DMS114 treated with DMSO at 0.1 percent for 48 hours (cell line): Measurements from ENCODE around the gene CCDC122.

Source experiments
- DNase-seq: peaks from one replicate; lab custom pipeline; 2025; ENCODE audit not compliant: unreplicated experiment; lab: John Stamatoyannopoulos, UW

Gene CCDC122

GRCh38 chr13:43878892-43879754 is at the start of gene CCDC122:
Gene CCDC122, minus strand, starts transcription at chr13:43879740. Its CDS starts 10,364 bp downstream, at chr13:43869376.
- DNase-seq, result no peak

DNA sequence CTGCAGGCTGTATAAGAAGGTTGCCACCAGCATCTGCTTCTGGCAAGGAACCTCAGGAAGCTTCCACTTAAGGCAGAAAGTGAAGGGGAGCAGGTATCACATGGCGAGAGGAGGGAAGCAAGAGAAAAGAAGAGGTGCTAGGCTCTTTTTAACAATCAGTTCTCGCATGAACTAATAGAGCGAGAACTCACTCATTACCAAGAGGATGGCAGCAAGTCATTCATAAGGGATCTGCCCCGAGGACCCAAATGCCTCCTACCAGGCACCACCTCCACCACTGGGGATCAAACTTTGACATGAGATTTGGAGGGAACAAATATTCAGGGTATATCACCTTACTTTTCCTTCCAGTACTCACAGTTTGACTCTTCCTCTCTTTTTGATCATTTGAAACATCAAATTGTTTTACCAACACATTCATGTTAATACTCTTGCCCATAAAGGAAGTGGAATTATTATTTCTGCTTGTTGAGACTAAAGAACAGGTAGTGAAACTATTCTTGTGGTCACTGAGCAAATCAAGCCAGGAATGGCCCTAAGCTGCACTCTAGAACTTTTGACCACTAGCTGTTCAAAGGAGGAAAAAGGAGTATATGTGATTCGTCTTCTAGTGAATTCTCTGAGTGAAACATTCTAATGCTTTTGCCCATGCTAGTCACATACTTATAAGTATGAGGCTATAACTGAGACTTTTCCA is 45.2 kb upstream of the CCDC122 start:
- no peak for DNase-seq

DNA sequence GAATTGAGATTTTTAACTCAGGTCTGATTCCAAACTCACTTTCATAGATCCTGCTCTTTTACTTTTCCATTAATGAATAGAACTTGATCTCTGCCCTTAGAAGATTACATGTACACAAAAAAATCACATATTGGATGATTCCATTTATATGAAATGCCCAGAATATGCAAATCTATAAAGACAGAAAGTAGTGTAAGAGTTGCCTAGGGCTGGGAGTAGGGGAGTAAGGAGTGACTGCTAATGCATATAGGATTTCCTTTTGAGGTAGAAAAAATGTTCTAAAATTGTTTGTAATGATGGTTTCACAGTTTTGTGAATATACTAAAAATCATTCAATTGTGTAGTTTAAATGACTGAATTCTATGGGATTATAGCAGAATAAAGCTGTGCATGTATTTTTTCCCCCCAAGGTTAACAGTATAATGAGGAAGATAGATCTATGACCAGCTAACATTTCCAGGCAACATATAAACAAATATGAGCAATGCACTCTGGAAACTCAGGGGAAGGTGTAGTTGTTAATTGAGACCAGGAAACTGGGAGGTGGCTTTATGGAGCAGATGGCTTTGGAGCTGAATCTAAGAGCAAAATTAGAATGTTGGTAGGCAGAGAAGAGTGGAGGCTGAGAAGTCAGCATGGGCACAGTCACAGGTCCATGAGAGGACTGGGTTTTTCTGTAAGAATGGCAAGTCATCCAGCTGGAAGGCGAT is 41.6 kb upstream of the CCDC122 start:
- no peak for DNase-seq

GRCh38 chr13:43918636-43919035 is 39.1 kb upstream of the CCDC122 start:
- no peak for DNase-seq

DNA sequence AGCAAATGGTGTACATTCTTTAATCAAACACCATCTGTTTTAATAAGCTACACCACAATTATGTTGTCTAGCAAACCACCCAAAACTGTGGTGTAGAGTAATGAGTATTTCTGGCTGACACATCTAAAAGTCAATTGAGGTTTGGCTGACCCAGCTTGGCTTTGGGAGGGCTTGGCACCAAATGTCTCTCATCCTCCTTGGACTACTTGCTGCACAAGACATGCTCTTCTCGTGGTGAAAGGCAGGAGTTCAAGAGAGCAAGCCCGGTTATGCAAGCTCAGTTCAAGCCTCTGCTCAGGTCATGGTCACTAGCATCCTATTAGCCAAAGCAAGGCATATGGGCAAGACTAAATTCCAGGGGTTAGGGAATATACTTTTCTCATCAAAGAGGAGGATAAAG is 37.3 kb upstream of the CCDC122 start:
- no peak for DNase-seq

DNA sequence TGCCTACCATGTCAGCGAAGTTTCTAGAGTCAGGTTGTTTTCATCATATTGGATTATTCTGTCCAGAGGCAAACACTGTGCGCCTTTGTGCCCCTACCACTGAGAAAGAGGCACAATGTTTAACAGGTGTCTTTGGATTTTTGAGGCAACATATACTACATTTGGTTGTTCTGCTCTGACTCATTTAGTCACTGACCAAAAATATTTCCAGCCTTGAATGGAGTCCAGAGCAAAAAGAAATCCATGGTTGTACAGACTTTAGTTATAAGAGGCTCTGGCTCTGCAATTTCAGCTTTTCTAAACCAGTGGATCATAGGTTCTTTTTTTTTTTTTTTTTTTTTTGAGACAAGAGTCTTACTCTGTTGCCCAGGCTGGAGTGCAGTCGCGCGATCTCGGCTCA is 35.9 kb upstream of the CCDC122 start:
- DNase-seq, result no peak

- no peak for DNase-seq
Observed at GRCh38 chr13:43911871-43912270, 32.3 kb upstream of the CCDC122 start.

GRCh38 chr13:43911278-43911677 is 31.7 kb upstream of the CCDC122 start:
- DNase-seq, result no peak

DNA sequence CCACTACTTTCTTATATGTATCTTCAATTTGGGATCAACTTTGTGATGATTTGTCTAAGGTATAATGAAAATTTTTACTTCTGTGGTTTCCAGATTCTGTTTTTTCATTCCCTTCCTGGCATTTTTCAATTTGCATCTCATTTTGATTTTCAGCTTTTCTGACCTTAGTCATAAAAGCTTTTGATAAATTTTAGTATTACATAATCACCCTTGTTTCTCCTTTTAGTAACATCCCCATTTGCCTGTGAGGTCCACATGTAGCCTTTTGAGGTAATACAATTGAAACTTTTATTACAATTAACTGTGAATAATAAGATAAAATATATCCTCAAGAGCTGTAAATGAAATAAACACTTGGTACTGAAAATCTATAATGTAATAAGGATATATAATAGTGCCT is 31.3 kb upstream of the CCDC122 start:
- DNase-seq, result no peak

DNA sequence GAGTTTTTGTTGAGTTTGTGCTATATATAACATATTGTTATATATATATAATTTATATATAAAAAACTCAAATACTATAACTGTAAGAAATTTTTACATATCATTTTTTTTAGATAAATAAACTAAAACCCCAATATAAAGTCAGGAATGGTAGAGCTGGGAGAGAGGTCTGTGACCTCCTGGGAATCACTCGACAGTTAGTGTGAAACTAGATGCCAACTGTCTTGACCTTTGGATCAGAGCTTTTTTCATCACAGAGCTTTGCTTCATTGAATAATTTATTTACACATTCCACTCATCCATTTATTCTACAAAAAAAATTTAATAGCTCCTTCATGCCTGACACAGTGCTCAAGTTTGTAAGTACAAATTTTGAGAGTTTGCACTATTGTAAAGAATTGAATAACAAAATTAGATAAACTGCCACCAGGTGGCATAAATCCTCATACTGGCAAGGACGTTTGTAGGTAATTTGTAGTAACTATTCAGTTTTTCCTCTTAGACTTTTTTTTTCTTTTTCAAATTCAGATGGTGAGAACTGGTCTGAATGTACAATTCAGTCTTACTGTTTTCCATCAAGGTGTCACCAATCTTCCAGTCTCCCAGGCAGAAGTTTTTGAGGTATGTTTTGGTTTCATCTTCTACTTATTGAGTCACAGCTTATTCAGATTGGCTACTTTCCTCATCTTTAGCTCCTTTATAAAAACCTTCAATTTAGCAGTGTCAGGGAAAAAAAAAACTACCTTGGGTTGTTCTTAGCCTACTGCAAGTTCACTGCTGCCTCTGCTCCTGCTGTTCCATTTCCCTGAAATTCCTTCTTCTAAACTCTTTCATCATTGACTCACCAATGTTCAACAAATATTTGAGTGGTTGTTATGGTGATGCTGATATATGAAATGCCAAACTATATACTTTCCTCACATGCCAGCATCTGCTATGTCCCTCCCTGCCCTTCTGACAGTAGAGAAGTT is 28.9 kb upstream of the CCDC122 start:
- peak; percentile 6 for DNase-seq

DNA sequence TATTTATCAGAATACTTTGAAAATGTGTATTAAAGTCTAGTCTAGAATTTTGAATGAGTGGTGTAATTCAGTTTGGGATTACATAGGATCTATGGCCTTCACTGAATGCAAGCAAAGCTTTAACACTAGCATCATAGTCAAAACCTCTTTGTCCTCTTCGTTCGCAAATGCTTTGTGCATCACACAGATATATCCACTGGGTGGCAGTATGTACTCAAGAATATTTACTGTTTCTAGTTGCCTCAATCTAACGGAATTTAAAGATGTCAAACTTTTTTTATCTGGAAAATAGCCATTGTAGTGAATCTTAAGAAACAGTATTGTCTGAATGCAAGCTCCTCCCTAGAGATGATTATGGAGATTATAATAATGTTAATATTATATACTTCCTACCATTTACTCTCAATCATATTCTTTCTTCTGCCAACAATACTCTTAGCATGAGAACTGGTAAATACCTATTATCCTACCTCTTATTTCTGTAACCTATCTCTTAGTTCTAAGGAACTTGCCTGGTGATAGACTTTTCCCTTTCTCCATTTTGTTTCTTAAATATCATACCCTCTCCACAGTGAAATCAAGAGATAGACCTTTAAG is 26.0 kb upstream of the CCDC122 start:
- DNase-seq, result peak; percentile 45

DNA sequence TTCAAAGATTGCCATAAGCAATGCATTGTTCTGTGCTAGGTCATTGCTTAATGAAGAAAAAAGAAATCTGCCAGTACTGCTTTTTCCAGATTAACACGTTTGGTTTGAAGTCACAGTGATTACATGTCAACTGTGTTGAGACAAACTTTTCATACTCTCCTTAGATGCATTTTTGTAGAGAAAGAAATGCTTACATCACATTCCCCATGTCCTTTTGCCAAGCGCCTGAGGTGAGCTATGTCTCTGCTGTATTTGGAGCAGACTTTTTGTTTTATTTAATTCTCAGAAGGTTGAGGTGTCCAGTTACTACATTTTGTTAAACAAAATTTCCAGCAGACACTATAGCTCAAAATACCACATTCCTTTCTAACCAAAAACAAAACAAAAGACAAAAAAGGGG is 16.4 kb upstream of the CCDC122 start:
- DNase-seq, result no peak

GRCh38 chr13:43894438-43894837 is 14.9 kb upstream of the CCDC122 start:
- DNase-seq, result no peak

DNA sequence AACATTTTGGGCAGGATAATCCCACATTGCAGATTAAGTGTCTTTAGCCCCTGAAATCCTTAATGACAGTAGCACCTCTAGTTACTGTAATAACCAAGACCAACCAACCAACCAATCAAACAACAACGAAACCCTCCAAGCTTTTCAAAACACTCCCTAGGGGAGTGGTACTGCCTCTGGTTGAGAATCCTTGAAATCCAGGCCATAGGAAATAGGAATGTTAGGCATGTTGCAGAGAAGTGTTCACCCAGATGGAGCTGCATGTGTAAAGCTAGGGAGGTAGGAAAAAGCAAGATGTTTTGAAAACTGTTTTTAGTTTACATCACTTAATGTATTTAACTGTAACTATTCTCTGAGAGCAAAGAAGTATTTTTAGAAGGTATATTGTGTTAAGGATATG is 4.7 kb upstream of the CCDC122 start:
- no peak for DNase-seq

DNA sequence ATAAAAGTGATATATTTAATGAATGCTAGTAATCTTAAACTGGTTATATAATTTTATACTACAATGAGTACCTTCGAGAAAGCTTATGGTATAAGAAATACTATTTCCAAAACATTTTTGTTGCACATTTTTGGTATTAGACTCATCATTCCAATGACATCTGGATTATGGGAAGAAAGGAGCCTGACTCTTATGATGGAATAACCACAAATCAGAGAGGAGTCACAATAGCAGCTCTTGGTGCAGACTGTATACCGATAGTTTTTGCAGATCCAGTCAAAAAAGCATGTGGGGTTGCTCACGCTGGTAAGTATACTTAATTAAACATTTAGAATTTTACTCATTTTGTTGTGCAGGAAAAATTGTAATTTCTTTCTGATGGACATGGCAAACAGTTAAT is 4.1 kb upstream of the CCDC122 start:
- no peak for DNase-seq

DNA sequence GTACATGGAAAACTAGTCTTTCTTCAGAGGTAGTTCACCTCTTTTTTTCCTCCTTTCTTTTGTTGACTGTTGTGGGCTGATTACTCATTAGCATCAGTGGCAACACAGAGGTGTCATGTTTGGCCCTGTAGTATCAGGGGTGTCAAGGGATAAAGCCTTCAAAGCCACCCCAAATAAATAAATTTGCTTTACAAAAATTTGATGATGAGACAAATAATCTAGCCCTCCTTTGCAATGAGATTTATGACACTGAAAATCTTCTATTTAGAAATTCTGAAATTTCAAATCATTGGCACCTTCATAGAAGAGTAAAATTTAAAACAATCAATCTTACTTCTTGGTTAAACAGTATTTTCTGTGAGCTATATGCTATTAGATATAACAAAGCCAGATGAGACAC is 2.0 kb upstream of the CCDC122 start:
- no peak for DNase-seq

GRCh38 chr13:43880926-43881325 is 1.4 kb upstream of the CCDC122 start:
- DNase-seq, result no peak

GRCh38 chr13:43880214-43880855 is 795 bp upstream of the CCDC122 start:
- no peak for DNase-seq

DNA sequence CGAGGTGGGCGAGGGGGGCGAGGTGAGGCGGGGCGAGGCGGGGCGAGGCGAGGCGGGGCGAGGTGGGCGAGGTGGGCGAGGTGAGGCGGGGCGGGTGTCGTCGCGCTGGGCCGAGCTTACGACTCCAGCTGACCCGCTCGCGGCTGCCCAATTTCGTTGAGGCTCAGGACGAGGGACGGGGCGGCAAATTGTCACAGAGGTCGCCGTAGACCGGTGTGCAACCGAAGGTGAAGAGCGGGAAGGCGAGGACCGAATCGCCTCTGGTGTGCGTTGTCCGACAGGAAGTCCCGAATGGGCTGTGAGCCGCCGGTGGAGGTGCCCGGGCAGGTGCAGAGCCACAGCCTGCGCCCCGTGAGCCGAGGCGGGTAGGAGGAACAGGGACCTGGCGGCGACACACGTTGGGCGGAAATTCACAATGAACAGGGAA is 228 bp upstream of the CCDC122 start, which contains the start of gene LACC1:
Gene LACC1, plus strand, starts transcription at position 150 of the 427 bp plus-strand sequence. CDS start 1,082 bp downstream, outside the sequence.
- DNase-seq, result no peak

DNA sequence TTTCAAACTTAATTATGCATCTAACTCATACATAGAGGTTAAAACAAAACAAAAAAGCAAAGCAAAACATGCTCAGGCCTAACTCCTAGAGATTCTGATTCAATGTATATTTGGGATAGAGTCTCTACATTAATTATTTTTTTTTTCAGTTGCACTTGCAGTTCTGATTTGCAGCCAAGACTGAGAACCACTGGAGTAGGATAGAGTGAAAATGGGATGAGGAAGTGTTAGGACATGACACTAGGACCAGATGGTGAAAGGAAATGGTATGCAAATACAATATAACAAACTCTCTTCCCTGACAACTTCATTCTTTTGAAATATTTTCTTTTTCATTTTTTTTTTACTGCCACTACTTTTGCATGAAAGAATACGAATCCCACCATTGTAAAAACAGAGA is 1.8 kb downstream of the CCDC122 start:
- no peak for DNase-seq
